ENCODE results near the gene RUFY2.
"Not testable (repeated sequence)": the region's sequence is repeated elsewhere in the genome, so short reads cannot be mapped to it uniquely, and the experiment has no call there.

RUFY2 gene

DNA sequence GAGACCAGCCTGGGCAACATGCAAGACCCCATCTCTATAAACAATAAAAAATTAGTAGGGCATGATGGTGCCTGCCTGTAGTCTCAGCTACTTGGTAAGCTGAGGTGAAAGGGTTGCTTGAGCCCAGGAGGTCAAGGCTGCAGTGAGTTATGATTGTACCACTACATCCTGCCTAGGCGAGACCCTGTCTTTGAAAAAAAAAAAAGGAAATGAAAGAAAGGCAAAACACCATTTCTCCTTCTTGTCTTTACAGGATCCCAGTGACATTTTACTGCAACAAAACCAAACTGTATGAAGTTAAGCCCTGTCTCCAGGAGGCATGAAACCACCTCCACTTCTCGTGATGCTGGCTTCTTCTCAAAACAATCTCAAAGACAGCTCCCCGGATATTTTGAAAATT lies 44.5 kb downstream of the RUFY2 start:
- DNase-seq: no peak

GRCh38 chr10:68359189-68359588 lies 47.9 kb downstream of the RUFY2 start:
- DNase-seq: no peak

DNA sequence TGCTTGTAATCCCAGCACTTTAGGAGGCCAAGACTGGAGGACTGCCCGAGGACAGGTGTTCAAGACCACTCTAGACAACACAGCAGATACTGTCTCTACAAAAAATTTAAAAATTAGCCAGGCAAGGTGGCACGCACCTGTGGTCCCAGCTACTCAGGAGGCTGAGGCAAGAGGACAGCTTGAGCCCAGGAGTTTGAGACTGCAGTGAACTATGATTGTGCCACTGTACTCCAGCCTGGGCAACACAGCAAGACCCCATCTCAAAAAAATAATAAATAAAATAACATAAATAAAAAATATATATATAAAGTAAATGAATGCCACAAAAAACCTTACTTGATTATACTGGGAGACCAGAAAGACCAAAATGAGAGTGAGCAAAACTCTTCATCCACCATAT lies 53.5 kb downstream of the RUFY2 start:
- no peak for DNase-seq

- no peak for DNase-seq
These were observed 58.8 kb downstream of the RUFY2 start for GRCh38 chr10:68348265-68348741.

GRCh38 chr10:68346774-68347173 lies 60.3 kb downstream of the RUFY2 start:
- no peak for DNase-seq

GRCh38 chr10:68345621-68346020 lies 61.5 kb downstream of the RUFY2 start:
- DNase-seq: no peak

- DNase-seq: no peak
These were observed 64.1 kb downstream of the RUFY2 start for GRCh38 chr10:68342909-68343516.

DNA sequence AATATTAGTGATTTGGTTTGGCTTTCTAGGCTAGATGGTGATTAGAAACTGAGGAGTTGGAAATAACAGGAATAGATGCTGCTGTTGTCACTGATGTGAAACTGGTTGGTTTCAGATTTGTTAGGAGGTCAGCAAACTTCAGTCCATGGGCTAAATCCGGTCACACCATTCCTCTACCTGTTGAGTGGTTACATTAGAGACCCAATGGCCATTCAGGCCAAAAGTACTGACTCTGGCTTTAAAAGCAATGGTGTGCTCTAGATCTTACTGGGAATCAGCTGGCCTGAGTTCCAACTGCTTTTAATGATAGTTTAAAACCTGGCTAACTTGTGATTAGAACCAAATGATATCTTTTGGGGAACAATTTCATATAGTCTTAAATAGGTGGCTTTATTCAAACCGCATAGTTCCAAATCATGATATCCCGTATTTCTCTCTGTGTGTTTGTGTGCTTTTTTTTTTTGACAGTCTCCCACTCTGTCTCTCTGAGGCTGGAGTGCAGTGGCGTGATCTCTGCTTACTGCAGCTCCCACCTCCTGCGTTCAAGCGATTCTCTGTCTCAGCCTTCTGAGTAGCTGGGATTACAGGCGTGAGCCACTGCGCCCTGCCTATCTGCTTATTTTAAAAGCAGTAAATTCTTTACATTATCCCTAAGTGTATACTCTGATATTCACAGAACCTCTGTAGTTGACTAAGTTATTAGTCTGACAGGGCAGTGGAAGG lies 66.6 kb downstream of the RUFY2 start:
- DNase-seq: no peak

- no peak for DNase-seq
These were observed 70.2 kb downstream of the RUFY2 start for GRCh38 chr10:68336754-68337351.

GRCh38 chr10:68334672-68335467 lies 72.2 kb downstream of the RUFY2 start:
- DNase-seq: no peak

DNA sequence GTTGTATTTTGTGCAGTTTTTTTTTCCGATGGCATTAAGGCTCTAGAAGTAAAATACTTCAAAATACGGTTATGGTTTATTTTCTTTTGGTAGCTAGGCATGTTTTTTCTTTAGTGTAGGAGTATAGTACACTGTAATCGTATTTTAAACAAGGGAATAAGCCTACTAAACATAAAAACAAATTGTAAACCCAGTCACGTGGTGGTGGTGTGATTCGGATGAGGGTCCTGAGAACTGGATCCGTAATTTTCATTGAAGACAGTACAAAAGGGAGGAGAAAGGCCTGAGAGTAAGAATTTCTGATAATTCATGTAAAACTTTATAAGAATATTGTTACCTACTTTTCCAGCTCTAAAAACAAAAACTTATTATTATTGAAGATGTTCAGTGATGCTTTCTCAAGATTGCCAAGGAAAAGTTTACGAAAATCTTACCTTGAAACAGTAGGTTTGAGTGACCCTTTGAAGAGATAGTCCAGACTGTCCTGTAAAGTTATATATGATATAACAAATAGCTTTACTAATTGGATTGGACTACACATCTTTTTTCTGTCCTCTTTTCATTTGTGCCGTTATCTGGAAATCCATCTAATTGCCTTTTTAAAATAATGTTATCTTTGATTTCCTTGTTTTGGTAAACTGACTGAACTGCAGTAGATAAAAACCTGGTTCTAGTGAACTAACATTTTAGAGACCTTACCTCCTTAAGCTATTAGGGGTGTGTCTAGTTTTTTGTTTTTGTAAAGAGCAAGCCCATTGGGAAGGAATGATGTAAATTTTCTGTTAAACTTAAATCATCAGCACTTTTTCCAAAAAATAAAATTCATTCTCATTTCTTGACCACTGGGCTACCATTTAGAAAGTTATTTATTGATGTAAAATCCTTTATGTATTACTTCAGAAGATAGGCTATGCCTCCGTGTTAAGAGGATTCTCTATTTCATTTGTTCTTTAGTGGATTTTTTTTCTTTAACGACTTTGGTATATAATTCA lies 73.3 kb downstream of the RUFY2 start:
- DNase-seq: no peak

DNA sequence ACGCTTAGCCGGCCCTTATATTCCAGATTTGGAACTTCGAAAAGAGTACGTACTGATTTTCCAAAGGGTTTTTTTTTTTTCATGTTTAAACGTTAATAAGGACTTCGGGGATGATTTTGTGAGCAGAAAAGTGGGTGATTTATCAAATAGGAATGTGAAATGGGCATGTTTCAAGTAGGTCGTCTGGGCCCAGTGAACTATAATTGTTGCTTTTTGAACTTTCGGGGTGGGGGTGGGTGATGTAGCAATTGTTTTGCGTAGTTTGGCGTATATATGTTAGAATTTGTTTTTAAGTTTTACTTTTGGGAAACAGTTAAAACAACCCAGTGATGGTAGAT lies 74.0 kb downstream of the RUFY2 start:
- no peak for DNase-seq

DNA sequence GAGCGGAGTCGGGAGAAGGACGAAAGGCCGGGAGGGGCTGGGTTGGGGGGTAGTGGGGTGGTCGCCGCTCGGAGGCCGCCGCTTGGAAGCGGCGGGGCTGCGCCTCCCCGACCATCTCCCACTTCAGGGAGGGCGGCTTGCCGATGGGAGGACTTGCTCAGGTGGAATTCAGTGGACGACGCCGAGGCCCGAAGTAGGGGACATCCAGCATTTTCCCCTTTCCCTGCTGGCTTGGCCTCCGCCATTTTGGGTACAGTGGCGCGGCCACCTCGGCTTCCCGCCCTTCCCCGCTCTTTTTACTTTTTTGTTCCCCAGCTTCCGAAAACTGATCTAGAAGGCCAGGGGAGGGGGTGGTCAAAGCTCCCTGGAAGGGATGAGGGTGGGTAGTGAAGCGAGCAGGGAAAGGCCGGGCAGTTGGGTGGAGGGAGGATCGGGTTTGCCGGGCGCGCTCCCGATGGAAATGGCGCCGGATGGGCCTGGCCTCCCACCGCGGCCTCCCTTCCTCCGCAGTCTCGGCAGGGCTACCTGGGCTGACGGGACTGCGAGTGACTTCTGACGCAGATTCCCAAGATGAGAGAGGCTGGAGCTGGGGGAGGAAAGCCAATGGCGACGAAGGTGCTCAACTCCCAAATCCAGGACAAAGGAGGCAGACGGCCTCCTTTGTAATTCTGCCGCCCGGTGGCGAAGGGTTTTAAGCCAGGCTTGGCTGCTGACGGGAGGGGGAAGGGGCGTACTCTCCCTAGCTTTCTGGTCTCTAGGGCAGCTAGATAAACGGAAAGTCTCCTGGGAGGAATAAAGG lies 74.6 kb downstream of the RUFY2 start, which contains the start of gene PBLD:
TSS of gene PBLD (minus strand) at position 670 of the 799 bp plus-strand sequence. CDS start 26,084 bp downstream, outside the sequence.
- peak; percentile 83 for DNase-seq

- peak; percentile 99 for DNase-seq
These were observed 75.4 kb downstream of the RUFY2 start, which contains the start of gene HNRNPH3 for GRCh38 chr10:68331455-68332258. HNRNPH3 (plus strand) TSS chr10:68332064; CDS start chr10:68337222, 5,158 bp downstream.

DNA sequence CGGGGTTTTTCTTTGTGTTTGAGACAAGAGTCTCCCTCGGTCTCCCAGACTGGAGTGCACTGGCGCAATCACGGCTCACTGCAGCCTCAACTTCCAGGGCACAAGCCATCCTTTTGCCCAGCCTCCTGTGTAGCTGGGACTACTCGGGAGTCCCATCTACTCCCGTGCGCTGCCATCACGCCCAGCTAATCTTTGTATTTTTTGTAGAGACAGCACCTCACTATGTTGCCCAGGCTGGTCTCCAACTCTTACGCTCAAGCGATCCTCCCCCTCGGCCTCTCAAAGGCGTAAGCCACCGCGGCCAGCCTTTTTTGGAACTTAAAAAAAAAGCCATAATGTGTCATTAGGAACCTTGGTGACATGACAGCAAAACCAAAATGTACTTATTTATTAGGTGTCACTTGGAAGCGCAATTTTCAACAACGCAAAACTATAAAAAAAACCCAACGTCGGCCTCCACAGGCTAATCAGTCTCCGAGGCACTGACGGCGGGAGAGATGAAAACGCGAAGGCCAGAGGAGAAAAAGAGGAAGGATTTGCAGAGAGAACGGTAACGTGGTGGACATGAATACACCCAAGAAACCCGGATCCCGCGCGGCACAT lies 76.1 kb downstream of the RUFY2 start:
- DNase-seq: peak; percentile 54

DNA sequence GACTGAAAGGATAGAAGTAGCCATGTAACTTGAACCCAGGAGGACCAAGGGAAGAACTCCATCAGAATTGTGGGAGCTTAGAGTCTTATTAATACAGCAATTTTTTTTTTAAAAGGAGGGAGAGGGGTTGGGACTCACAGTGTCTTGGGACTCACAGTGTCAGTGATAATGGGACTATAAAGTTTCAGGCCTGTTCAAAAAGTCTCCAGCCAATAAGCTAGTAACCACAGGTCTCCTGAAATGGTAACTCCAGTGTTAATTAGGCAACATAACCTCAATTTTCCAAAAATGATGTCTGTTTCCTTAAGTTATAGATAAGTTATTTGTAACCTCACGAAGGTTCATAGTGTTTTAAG lies 77.6 kb downstream of the RUFY2 start:
- no peak for DNase-seq

- no peak for DNase-seq
These were observed 78.9 kb downstream of the RUFY2 start for GRCh38 chr10:68327889-68328786.

DNA sequence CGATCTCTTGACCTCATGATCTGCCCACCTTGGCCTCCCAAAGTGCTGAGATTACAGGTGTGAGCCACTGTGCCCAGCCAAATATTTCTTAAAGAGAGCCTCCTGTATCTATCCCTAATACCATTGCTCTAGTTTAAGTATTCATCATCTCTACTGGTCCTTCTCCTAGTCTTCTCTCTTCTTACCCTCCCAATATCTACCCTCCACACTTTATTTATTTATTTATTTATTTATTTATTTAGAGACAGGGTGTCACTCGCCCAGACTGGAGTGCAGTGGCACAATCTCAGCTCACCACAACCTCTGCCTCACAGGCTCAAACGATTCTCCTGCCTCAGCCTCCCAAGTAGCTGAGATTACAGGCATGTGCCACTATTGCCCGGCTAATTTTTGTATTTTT lies 82.7 kb downstream of the RUFY2 start:
- not testable (repeated sequence) for DNase-seq
